K562 (cell line): Measurements from ENCODE around the gene IER3IP1.

Source experiments
- CEBPG ChIP-seq, 3 experiments: fragments of 200-800 bp in 1 of 3; sonication (Bioruptor generic) in 1 of 3; sonication (generic) in 1 of 3; formaldehyde crosslinking in 1 of 3; IDR thresholded peaks in 2 of 3; conservative IDR thresholded peaks in 1 of 3; 2 replicates each; pipeline versions ENCODE4 v1.6.1 to v1.8.0; 2016 to 2022; ENCODE audit warnings: missing compliant biosample characterization in 2 of 3, missing genetic modification characterization in 2 of 3, mild to moderate bottlenecking in 1 of 3, missing genetic modification reagents in 1 of 3
- GATAD2B ChIP-seq: fragments of 450-650 bp; IDR thresholded peaks from 2 replicates; pipeline ENCODE4 v1.6.1; 2017; ENCODE audit warnings: mild to moderate bottlenecking, borderline replicate concordance
- HDAC8 ChIP-seq: fragments of 450-650 bp; IDR thresholded peaks from 2 replicates; pipeline ENCODE4 v1.6.1; 2016; ENCODE audit warnings: mild to moderate bottlenecking, missing genetic modification characterization, moderate library complexity, missing compliant biosample characterization
- NEUROD1 ChIP-seq: fragments of 150-350 bp; IDR thresholded peaks from 2 replicates; pipeline ENCODE4 v1.6.1; 2014; ENCODE audit warnings: borderline replicate concordance, low read length, low read depth; ENCODE audit not compliant: partially characterized antibody
- POLR2A ChIP-seq: fragments of 450-650 bp; conservative IDR thresholded peaks from 2 replicates; pipeline ENCODE4 v1.6.1; 2016
- POLR2AphosphoS5 ChIP-seq: IDR thresholded peaks from 2 replicates; pipeline ENCODE4 v1.6.1; 2011; ENCODE audit warnings: mild to moderate bottlenecking, low read depth, low read length, moderate library complexity; ENCODE audit not compliant: control insufficient read depth, insufficient read depth
- TF ChIP-seq, protein P1 (sequence below), 2 experiments: fragments of 150-350 bp in 1 of 2; IDR thresholded peaks; 2 replicates each; pipeline ENCODE4 v1.6.1; 2012 to 2016; ENCODE audit warnings: low read depth in 2 of 2, low read length in 2 of 2, mild to moderate bottlenecking in 1 of 2, moderate library complexity in 1 of 2
- TF ChIP-seq, protein P2 (sequence below): fragments of 450-650 bp; formaldehyde crosslinking; conservative IDR thresholded peaks from 2 replicates; pipeline ENCODE4 v1.4.0; 2022; ENCODE audit warnings: mild to moderate bottlenecking, missing genetic modification characterization
- TF ChIP-seq, protein P3 (sequence below): fragments of 450-650 bp; formaldehyde crosslinking; IDR thresholded peaks from 2 replicates; pipeline ENCODE4 v1.4.0; 2022; ENCODE audit warnings: missing genetic modification characterization
- TF ChIP-seq, protein P4 (sequence below): fragments of 250-450 bp; sonication (Bioruptor Pico); IDR thresholded peaks from 2 replicates; pipeline ENCODE4 v1.5.0; 2021
- TF ChIP-seq, protein P5 (sequence below), 3 experiments: IDR thresholded peaks in 2 of 3; conservative IDR thresholded peaks in 1 of 3; 2 replicates each; pipeline ENCODE4 v1.5.1; 2011 to 2012; ENCODE audit warnings: low read length in 3 of 3, mild to moderate bottlenecking in 3 of 3, control low read depth in 2 of 3, improper control_type of control experiment in 1 of 3, inconsistent platforms in 1 of 3, low read depth in 1 of 3, mixed read lengths in 1 of 3, moderate library complexity in 1 of 3; ENCODE audit not compliant: insufficient read depth in 2 of 3
- TF ChIP-seq, protein P6 (sequence below): sonication (generic); formaldehyde crosslinking; IDR thresholded peaks from 2 replicates; pipeline ENCODE4 v1.5.0; 2020; ENCODE audit warnings: missing genetic modification reagents
- TF ChIP-seq, protein P7 (sequence below): sonication (generic); formaldehyde crosslinking; IDR thresholded peaks from 2 replicates; pipeline ENCODE4 v1.8.1; 2023; ENCODE audit warnings: mild to moderate bottlenecking, missing genetic modification reagents

DNA sequence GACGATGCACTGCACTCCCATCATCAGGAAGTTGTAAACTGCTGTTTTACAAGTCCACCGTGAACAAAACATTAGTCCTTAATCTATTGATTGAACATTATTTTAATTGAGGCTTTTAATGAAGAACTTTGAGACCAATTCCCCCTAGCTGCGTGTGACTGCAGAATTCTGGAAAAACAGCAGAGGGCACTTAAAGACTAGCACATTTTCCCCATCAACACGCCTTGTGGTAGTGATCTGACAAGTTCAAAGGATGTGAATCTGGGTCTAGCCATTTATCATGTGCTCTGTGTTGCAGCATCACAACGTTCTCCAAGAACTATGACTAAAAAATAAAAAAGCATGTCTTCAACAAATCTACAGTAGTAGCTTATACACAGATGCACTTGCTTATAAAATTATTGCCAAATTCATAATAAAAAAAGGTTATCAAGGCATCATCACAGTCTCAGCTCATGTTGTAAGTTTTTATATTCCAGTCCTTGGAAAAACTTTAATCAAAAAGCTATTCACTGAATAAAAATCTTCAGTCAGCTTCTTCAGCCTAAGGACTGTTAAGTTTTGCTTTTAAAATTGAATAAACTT lies 39.5 kb upstream of the IER3IP1 start:
- TF ChIP-seq, protein P1, sequence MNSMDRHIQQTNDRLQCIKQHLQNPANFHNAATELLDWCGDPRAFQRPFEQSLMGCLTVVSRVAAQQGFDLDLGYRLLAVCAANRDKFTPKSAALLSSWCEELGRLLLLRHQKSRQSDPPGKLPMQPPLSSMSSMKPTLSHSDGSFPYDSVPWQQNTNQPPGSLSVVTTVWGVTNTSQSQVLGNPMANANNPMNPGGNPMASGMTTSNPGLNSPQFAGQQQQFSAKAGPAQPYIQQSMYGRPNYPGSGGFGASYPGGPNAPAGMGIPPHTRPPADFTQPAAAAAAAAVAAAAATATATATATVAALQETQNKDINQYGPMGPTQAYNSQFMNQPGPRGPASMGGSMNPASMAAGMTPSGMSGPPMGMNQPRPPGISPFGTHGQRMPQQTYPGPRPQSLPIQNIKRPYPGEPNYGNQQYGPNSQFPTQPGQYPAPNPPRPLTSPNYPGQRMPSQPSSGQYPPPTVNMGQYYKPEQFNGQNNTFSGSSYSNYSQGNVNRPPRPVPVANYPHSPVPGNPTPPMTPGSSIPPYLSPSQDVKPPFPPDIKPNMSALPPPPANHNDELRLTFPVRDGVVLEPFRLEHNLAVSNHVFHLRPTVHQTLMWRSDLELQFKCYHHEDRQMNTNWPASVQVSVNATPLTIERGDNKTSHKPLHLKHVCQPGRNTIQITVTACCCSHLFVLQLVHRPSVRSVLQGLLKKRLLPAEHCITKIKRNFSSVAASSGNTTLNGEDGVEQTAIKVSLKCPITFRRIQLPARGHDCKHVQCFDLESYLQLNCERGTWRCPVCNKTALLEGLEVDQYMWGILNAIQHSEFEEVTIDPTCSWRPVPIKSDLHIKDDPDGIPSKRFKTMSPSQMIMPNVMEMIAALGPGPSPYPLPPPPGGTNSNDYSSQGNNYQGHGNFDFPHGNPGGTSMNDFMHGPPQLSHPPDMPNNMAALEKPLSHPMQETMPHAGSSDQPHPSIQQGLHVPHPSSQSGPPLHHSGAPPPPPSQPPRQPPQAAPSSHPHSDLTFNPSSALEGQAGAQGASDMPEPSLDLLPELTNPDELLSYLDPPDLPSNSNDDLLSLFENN (IDR thresholded peaks at IDR 0.05; ENCODE audit: low read depth in 2 of 2, low read length in 2 of 2), result no peak
- TF ChIP-seq, protein P2, sequence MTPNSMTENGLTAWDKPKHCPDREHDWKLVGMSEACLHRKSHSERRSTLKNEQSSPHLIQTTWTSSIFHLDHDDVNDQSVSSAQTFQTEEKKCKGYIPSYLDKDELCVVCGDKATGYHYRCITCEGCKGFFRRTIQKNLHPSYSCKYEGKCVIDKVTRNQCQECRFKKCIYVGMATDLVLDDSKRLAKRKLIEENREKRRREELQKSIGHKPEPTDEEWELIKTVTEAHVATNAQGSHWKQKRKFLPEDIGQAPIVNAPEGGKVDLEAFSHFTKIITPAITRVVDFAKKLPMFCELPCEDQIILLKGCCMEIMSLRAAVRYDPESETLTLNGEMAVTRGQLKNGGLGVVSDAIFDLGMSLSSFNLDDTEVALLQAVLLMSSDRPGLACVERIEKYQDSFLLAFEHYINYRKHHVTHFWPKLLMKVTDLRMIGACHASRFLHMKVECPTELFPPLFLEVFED (CRISPR knock-in tag), result no peak
- TF ChIP-seq POLR2AphosphoS5 (no peak), POLR2A (no peak), GATAD2B (no peak), CEBPG (CRISPR knock-in tag; IDR thresholded peaks at IDR 0.05) (no peak), CEBPG (tag; conservative IDR thresholded peaks at IDR 0.05 in 1 of 2, IDR thresholded peaks at IDR 0.05 in 1 of 2) (no peak), NEUROD1 (no peak), HDAC8 (no peak)
- TF ChIP-seq, protein P3, sequence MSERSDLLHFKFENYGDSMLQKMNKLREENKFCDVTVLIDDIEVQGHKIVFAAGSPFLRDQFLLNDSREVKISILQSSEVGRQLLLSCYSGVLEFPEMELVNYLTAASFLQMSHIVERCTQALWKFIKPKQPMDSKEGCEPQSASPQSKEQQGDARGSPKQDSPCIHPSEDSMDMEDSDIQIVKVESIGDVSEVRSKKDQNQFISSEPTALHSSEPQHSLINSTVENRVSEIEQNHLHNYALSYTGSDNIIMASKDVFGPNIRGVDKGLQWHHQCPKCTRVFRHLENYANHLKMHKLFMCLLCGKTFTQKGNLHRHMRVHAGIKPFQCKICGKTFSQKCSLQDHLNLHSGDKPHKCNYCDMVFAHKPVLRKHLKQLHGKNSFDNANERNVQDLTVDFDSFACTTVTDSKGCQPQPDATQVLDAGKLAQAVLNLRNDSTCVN, result no peak
- TF ChIP-seq, protein P4, sequence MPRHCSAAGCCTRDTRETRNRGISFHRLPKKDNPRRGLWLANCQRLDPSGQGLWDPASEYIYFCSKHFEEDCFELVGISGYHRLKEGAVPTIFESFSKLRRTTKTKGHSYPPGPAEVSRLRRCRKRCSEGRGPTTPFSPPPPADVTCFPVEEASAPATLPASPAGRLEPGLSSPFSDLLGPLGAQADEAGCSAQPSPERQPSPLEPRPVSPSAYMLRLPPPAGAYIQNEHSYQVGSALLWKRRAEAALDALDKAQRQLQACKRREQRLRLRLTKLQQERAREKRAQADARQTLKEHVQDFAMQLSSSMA (CRISPR knock-in tag), result no peak
- TF ChIP-seq, protein P5, sequence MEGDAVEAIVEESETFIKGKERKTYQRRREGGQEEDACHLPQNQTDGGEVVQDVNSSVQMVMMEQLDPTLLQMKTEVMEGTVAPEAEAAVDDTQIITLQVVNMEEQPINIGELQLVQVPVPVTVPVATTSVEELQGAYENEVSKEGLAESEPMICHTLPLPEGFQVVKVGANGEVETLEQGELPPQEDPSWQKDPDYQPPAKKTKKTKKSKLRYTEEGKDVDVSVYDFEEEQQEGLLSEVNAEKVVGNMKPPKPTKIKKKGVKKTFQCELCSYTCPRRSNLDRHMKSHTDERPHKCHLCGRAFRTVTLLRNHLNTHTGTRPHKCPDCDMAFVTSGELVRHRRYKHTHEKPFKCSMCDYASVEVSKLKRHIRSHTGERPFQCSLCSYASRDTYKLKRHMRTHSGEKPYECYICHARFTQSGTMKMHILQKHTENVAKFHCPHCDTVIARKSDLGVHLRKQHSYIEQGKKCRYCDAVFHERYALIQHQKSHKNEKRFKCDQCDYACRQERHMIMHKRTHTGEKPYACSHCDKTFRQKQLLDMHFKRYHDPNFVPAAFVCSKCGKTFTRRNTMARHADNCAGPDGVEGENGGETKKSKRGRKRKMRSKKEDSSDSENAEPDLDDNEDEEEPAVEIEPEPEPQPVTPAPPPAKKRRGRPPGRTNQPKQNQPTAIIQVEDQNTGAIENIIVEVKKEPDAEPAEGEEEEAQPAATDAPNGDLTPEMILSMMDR (IDR thresholded peaks at IDR 0.05 in 2 of 3, conservative IDR thresholded peaks at IDR 0.05 in 1 of 3; ENCODE audit: insufficient read depth in 2 of 3, low read depth in 1 of 3, low read length in 3 of 3), result peak; percentile 58 to 72 (median 71)
- TF ChIP-seq, protein P6, sequence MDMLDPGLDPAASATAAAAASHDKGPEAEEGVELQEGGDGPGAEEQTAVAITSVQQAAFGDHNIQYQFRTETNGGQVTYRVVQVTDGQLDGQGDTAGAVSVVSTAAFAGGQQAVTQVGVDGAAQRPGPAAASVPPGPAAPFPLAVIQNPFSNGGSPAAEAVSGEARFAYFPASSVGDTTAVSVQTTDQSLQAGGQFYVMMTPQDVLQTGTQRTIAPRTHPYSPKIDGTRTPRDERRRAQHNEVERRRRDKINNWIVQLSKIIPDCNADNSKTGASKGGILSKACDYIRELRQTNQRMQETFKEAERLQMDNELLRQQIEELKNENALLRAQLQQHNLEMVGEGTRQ (CRISPR knock-in tag), result no peak
- TF ChIP-seq, protein P7, sequence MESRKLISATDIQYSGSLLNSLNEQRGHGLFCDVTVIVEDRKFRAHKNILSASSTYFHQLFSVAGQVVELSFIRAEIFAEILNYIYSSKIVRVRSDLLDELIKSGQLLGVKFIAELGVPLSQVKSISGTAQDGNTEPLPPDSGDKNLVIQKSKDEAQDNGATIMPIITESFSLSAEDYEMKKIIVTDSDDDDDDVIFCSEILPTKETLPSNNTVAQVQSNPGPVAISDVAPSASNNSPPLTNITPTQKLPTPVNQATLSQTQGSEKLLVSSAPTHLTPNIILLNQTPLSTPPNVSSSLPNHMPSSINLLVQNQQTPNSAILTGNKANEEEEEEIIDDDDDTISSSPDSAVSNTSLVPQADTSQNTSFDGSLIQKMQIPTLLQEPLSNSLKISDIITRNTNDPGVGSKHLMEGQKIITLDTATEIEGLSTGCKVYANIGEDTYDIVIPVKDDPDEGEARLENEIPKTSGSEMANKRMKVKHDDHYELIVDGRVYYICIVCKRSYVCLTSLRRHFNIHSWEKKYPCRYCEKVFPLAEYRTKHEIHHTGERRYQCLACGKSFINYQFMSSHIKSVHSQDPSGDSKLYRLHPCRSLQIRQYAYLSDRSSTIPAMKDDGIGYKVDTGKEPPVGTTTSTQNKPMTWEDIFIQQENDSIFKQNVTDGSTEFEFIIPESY, result no peak
